G401.6 (cell line): ENCODE measurements around the gene ACSM3.

Experiments
- FAIRE-seq: peaks from 2 replicates; lab custom pipeline; 2012; peaks lifted over from hg19 to GRCh38; lab: Jason Lieb, UNC

ACSM3 gene

DNA sequence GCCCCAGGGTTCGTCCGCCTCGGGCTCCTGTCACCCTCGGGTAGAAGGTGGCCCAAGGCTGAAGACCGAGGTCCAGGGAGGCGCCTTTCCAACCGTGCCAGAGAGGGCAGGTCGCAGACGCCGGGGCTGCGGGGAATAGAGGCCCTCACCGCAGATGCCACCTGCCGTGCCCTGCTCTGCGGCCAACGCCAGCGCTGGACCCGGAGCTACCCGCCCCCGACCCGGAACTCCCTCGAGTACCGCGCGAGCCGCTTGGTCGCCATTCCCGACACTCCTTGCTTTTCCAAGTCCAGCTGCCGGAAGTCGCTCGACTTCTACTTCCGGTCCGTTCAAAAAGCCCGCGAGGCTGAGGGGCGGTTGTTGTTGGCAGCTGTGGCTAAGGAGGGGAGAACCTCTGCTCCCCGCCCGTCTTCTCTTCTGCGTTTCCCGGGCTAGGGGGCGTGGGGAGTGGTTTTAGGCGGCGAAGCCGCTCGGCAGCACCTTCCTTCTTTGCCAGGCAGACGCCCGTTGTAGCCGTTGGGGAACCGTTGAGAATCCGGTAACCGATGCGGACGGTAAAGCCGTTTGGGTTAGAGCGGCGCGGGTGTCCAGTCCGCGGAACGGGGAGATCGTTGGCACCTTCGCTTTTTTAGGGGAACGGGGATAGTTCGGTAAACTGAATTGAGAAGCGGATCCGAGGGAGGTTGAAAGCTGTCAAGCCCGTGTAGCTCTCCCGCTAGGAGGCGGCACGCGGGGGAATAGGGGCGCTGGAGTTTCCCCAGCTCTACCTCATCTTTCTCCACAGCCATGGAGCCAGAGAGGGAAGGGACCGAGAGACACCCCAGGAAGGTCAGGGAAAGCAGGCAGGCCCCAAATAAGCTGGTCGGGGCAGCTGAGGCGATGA, 42.6 kb downstream of the ACSM3 start, which contains the start of the genes ERI2 and REXO5:
TSS of gene ERI2 (minus strand) at position 305 of the 883 bp plus-strand sequence. CDS start at position 263, 42 bp downstream.
TSS of gene REXO5 (plus strand) at position 360 of the 883 bp plus-strand sequence. CDS start at position 787, 427 bp downstream.
- FAIRE-seq, result peak; percentile 92

DNA sequence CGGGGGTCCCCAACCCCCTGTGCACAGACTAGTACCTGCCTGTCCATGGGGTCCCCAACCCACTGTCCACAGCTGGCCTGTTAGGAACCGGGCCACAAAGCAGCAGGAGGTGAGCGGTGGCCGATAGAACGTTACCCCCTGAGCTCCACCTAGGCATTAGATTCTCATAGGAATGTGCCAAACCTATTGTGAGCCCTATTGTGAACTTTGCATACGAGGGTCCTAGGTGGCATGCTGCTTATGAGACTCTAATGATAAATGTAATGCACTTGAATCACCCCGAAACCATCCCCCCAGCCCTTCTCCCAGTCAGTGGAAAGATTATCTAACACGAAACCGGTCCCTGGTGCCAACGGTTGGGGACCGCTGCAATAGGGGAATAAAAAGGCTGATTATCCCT, 44.0 kb downstream of the ACSM3 start:
- FAIRE-seq, result no peak

DNA sequence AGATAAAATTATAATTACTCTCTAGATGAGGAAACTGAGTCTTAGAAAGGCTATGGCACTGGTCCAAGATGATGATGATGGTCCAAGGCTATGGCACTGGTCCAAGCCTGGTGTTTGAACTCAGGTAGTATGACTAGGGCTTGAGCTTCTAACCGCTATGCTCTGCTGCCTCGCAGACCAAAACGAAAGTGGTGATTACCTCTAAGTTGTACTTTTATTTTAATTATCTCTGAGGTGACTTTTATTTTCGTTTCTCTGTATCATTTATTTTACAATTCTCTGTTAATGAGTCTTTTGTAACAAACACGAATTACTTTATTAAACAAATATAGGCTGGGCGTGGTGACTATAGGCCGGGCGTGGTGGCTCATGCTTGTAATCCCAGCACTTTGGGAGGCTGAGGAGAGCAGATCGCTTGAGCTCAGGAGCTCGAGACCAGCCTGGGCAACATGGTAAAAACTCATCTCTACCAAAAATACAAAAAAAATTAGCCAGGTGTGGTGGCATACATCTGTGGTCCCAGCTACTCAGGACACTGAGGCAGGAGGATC, 48.1 kb downstream of the ACSM3 start:
- no peak for FAIRE-seq

DNA sequence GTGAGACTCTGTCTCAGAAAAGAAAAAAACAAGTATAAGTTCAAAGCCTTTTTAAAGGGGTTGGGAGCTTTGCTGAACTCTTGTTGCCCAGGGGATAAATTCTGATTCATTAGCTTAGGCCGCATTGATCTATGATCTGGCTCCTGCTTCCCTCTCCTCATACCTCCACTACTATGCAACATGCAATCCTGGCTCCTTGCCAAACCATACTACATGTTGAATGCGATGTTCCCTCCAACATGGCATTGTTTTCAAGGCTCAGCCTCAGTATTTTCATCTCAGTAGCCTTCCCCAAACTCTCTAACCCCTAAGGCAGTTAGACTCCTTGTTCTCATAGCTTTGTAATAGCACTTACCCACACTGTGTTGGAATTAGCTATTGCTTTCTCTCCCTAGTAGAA, 48.7 kb downstream of the ACSM3 start:
- FAIRE-seq, result no peak

DNA sequence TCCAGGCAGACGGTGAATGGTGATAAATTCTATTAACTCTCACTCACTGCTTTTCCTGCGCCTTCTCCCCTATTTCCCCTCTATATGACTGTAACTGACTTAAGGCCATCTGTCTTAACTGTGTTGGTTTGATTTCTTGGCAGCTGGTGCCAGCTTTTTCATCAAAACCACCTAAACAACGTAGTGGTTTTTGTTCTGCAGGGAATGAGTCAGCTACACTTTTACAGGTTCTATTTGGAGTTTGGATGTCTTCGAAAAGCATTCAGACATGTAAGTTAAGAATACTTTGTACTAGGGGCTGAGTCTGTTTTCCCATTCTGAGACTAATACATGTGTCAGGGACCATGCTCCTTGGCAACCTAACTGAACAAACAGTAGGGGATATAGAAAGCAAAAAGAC, 51.0 kb downstream of the ACSM3 start:
- no peak for FAIRE-seq

DNA sequence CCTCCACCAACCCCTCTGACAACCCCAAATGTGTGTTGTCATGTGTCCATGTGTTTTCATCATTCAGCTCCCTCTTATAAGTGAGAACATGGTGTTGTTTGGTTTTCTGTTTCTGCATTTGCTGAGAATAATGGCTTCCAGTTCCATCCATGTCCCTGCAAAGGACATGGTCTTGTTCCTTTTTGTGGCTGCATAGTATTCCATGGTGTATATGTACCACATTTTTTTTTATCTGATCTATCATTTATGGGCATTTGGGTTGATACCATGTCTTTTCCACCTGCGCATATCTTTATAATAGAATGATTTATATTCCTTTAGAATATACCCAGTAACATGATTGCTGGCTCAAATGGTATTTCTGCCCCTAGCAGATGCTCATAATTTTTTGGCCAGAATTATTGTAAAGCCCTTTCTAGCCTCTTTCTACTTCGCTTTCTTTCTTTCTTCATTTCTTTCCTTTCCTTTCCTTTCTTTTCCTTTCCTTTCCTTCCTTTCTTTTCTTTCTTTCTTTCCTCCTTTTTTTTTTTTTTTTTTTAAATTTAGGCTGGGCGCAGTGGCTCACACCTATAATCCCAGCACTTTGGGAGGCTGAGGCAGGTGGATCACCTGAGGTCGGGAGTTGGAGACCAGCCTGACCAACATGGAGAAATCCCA, 55.2 kb downstream of the ACSM3 start:
- FAIRE-seq, result no peak

DNA sequence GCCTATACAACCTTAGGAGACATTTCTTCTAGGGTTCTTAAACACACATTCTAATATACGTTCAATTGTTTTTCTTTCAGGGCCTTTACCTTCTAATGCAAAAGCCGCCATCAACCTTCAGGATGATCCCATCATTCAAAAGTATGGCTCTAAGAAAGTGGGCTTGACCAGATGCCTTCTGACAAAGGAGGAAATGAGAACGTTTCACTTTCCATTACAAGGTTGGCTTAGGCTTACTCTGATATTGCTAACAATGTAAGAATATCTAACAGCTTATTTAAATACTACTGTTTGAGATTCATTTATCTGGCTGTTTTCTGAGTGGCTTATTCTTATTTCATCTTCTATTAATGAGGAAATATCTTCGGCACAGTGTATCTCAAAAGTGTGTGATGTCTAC, 57.9 kb downstream of the ACSM3 start:
- no peak for FAIRE-seq

DNA sequence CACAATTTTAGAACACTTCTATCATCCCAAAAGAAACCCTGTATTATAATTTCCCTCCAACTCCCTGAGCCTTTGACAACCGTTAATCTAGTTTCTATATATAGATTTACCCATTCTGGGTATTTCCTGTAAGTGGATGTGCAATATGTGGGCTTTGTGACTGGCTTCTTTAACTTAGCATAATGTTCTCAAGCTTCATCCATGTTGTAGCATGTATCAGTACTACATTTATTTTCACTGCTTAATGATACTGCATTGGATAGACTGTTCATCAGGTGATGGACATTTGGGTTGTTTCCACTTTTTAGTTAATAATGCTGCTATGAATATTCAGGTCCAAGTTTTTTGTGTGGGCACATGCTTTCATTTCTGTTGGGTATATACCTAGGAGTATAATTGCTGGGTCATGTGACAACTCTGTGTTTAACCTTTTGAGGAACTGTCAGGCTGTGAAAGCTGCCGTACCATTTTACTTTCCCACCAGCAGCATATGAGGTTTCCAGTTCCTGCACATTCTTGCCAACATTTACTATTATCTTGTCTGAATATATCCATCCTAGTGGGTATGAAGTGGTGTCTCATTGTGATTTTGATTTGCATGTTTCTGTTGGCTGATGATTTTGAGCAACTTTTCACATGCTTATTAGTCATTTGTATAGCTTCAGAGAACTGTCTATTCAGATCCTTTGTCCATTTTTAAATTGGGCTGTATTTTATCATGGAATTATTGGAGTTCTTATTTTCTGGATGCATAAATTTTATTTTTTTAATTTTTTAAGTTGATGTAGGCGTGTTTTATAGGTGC, 58.9 kb downstream of the ACSM3 start:
- FAIRE-seq, result no peak

DNA sequence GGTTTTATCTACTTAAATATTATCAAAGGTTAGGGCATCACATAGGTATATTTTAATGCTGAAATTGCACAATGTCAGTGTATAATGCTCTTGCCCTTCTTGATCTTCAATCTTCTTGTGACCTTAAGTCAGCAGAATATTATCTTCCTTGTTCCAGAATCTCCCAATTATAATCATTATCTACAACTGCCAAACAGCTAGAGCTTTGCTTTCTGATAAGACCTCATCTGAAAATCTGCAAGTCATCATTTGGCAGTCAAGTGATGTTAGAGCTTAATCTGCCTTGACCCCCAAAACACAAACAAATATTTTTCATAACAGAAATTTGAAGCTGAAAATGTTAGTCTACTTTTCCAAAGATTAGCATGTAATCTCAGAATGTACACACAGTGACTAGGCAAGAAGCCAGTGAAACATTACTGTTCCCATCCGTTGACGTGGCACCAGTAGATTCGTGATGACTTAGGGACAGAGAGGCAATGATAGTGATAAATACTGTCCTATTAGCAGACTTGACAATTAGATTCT, 62.3 kb downstream of the ACSM3 start:
- no peak for FAIRE-seq

DNA sequence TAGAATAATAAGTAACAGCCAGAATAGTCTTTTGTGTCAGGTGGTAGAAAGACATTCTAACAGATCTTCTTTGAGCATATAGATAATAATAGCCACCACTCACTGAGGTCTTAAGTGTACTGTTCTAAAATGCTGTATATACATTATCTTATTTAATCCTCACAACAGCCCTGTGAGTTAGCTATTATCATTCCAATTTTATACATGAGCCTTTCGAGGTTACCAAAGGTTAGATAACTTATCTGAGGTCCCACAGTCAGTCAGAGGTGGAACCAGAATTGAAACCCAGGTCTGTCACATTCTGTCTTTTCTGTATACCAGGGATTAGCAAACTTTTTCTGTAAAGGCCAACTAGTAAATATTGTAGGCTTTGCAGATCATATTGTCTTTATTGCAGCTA, 65.7 kb downstream of the ACSM3 start:
- no peak for FAIRE-seq

DNA sequence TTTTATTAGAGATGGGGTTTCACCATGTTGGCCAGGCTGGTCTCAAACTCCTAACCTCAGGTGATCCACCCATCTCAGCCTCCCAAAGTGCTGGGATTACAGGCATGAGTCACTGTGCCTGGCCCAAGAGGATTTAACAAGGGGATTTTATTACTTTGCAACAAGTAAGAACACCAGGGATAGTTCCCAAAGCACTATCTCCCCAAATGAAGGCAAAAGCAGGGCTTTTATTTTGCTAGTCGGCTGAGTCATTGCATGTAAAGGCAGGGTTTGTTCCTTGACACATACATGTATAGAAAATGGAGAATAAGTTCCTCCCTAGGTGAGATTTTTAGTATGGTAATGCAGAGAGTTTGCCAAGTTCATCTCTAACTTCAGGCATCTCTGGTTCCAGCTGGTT, 66.6 kb downstream of the ACSM3 start:
- no peak for FAIRE-seq

DNA sequence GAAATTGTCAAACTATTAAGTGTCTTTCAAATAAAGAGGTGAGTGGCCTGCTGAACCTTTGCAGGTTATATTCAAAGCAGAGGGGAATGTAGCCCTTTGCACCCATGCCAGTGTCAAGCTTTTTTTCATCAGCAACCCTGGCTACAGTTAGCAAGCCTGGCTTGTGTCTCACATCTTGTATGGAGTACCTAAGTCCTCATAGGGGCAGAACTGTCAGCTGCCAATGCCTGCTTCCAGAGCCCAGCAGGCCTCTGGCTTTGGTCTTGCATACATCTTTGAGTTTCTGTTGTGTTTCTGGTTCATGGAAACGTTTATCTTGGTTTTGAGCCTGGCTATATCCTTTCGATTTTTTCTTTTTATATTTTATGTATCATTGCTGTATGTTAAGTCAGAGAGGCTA, 69.3 kb downstream of the ACSM3 start:
- no peak for FAIRE-seq

DNA sequence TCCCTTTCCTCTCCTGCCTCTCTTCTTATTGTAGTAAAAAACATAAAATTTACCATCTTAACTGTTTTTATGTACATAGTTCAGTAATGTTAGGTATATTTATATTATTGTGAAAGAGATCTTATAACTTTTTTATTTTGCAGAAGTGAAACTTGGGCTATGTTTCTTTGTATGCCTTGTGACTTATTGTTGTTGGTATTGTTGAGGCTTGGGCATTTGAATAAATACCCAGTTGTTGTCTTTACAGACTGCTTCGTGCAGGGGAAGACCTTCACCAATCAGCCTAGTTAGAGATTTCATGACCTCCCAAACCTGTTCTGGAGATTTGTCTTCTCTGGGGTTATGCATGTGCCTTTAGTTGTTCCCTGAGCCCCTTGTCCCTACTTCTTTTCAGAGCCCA, 74.4 kb downstream of the ACSM3 start:
- FAIRE-seq, result no peak

DNA sequence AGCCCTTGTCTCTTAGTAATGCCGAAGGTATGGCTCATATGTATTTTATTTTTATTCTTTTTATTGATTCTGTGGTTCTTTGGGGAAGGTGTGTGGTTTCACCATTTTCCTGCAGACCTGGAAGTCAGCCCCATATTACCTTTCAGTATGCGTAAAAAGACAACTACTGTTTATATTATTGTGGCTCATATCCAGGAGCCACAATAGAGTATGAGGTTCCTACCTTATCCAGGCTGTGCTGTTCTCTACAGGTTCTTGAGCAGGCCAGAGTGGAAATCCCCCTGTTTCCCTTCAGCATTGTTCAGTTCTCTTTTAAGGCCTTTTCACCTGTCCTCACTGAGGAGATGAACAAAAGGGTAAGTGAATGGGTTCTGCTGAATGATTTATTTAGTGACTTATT, 75.7 kb downstream of the ACSM3 start:
- no peak for FAIRE-seq

DNA sequence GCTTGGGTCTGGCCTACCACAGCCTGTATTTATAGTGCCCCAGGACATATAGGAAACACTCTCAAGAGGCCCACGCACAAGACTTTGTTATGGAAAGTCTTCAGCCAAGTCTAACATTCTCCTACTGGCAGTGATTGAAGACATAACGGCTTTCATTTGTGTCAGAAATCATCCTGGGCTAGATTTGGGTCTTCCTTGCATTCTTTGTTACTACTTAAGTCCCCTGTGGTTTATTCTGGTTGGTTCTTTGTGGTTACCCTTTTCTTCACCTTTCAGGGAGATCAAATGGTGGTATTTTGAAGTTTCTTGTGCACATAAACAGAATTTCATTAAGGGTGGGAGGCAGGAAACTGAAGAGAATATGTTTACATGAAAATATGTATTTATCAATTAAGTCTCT, 80.2 kb downstream of the ACSM3 start:
- no peak for FAIRE-seq

DNA sequence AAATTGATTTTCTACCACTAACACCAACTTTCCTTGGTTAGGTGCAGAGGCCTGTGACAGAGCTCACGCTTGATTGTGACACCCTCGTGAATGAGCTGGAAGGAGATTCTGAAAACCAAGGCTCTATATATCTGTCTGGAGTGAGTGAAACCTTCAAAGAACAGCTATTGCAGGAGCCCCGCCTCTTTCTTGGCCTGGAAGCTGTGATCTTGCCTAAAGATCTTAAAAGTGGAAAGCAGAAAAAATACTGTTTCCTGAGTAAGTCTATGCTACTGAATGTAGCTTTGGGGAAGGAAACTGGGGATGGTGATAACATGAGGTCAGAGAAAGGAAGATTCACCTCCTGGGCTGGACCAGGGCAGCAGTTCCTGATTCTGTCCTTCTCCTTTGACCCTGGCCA, 80.8 kb downstream of the ACSM3 start:
- FAIRE-seq, result no peak

DNA sequence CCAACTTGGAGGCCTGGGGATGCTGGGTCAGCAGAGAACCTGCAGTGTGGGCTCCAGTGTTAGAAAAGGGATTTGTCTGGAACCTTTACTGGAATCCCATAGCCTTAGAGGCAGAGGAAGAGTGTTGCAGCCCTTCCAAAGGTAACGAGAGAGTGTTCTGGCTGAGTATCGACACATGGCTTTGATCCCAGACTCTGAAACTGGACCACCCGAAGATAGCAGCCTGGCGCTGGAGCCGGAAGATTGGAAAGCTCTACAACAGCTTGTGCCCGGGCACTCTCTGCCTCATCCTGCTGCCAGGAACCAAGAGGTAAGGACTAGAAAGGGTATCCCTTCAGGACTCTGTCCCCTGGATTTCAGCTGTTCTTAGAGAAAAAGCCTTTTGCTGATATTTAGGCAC, 82.2 kb downstream of the ACSM3 start:
- FAIRE-seq, result no peak

DNA sequence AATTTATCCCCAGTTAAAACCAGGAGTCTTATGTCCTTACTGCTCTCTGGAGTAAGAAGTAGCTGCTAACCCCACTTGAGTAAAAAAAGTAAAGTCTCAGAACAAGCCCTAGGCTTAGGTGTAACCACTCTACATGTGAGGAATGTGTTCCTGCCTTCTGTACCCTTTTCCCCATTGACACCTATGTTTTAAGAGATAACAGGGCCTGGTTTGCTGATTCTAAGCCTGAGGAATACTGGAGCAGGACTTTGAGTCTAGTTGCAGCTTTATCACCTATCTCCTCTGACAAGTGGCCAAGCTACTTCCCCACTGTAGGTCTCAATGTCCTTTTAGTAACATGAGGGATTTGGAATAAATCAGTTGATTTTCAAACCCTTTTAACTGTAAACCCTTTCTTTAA, 82.7 kb downstream of the ACSM3 start:
- no peak for FAIRE-seq
